ENCODE measurements around the gene CYP4B1.

- TF ChIP-seq SRF (IDR thresholded peaks at IDR 0.05; ENCODE audit: low read depth): no peak
- no peak for TF ChIP-seq CTCF (IDR thresholded peaks at IDR 0.05 in 2 of 3, conservative IDR thresholded peaks at IDR 0.05 in 1 of 3; ENCODE audit: borderline replicate concordance in 1 of 3, insufficient read depth in 1 of 3, low read depth in 2 of 3, low read length in 2 of 3)
- no peak for TF ChIP-seq POLR2A (IDR thresholded peaks at IDR 0.05; ENCODE audit: borderline replicate concordance, extremely low read depth, insufficient read depth, insufficient read length)
- TF ChIP-seq JUND (IDR thresholded peaks at IDR 0.05): no peak
- no peak for TF ChIP-seq POLR2AphosphoS5 (IDR thresholded peaks at IDR 0.05; ENCODE audit: low read depth, low read length)
- no peak for TF ChIP-seq REST (IDR thresholded peaks at IDR 0.05; ENCODE audit: low read depth)
- TF ChIP-seq EZH2 (IDR thresholded peaks at IDR 0.05): no peak
- TF ChIP-seq, protein P1, sequence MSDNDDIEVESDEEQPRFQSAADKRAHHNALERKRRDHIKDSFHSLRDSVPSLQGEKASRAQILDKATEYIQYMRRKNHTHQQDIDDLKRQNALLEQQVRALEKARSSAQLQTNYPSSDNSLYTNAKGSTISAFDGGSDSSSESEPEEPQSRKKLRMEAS (IDR thresholded peaks at IDR 0.05): no peak
Measured at GRCh38 chr1:46823151-46823550, 24.3 kb downstream of the CYP4B1 start.
